GM23338 (cell line): ENCODE data around the gene MYO5C.

Experiments
- CREB1 ChIP-seq: fragments of 250-450 bp; sonication (Bioruptor Pico); IDR thresholded peaks from 2 replicates; pipeline ENCODE4 v1.5.0; 2020; ENCODE audit warnings: low read depth, mild to moderate bottlenecking, moderate library complexity
- EZH2 ChIP-seq: fragments of 200-600 bp; sonication (generic); IDR thresholded peaks from one replicate; pipeline ENCODE4 v1.8.0; 2017; ENCODE audit warnings: antibody characterized with exemption, mild to moderate bottlenecking, low read depth; ENCODE audit not compliant: unreplicated experiment
- EZH2phosphoT487 ChIP-seq: fragments of 200-600 bp; sonication (generic); IDR thresholded peaks from one replicate; pipeline ENCODE4 v1.8.1; 2018; ENCODE audit warnings: antibody characterized with exemption; ENCODE audit not compliant: unreplicated experiment
- JUNB ChIP-seq: IDR thresholded peaks from one replicate; pipeline ENCODE4 v1.6.1; 2016; ENCODE audit warnings: antibody characterized with exemption; ENCODE audit not compliant: unreplicated experiment
- POLR2AphosphoS5 ChIP-seq: IDR thresholded peaks from 2 replicates; pipeline ENCODE4 v1.6.1; 2016; ENCODE audit warnings: antibody characterized with exemption, low read depth
- STAT1 ChIP-seq: IDR thresholded peaks from one replicate; pipeline ENCODE4 v1.6.1; 2016; ENCODE audit warnings: antibody characterized with exemption; ENCODE audit not compliant: unreplicated experiment
- ZNF114 ChIP-seq: fragments of 250-450 bp; sonication (Bioruptor Pico); IDR thresholded peaks from 2 replicates; pipeline ENCODE4 v1.5.0; 2020; ENCODE audit warnings: mild to moderate bottlenecking, moderate library complexity
- TF ChIP-seq, protein P1 (sequence below), 2 experiments: fragments of 200-600 bp in 1 of 2; sonication (generic) in 1 of 2; conservative IDR thresholded peaks; 2 replicates each; pipeline versions ENCODE4 v1.5.1 to v1.6.1; 2016 to 2017; ENCODE audit warnings: antibody characterized with exemption in 2 of 2, low read depth in 2 of 2, mild to moderate bottlenecking in 2 of 2, moderate library complexity in 1 of 2
- TF ChIP-seq, protein P2 (sequence below): IDR thresholded peaks from 2 replicates; pipeline ENCODE4 v1.6.1; 2016; ENCODE audit warnings: antibody characterized with exemption
- TF ChIP-seq, protein P3 (sequence below): IDR thresholded peaks from one replicate; pipeline ENCODE4 v1.6.1; 2018; ENCODE audit warnings: antibody characterized with exemption; ENCODE audit not compliant: unreplicated experiment
- TF ChIP-seq, protein P4 (sequence below): fragments of 250-450 bp; sonication (Bioruptor Pico); IDR thresholded peaks from 2 replicates; pipeline ENCODE4 v1.5.0; 2020; ENCODE audit warnings: mild to moderate bottlenecking, moderate library complexity

DNA sequence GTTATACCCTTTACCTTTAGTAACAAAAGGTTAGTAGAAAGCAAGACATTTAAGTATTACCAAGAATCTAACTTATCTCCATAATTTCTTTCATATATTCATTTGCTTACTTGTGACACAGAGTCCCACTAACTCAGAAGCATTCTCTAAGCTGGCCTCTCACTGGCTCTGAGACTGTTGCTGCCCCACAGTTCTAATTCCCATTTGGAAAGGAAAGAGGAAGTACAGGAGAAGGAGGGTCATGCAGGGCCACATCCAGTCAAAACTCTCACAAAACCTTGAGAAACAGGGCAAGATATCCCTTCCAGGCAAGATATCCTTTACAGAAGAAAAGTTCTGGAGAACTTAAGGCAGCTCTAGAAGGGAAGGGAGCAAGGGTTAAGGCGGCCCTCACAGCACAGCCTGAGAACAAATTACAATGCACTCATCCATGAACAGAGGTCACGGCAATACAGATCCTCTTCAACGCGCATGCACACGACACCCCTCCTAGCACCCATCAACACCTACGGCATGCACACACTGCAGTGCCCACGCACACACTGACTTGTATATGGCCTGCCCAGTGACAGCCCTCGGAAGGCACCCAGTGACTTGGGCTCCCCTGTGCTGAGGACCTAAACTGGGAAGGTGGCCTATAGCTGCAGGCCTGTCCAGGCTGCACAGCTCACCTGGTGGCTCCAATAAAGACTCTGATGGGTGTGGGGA is 13.0 kb upstream of the MYO5C start:
- TF ChIP-seq ZNF114 (CRISPR knock-in tag) (no peak), STAT1 (no peak), EZH2phosphoT487 (no peak), POLR2AphosphoS5 (no peak), CREB1 (CRISPR knock-in tag) (no peak), JUNB (no peak), EZH2 (no peak)
- TF ChIP-seq, protein P1, sequence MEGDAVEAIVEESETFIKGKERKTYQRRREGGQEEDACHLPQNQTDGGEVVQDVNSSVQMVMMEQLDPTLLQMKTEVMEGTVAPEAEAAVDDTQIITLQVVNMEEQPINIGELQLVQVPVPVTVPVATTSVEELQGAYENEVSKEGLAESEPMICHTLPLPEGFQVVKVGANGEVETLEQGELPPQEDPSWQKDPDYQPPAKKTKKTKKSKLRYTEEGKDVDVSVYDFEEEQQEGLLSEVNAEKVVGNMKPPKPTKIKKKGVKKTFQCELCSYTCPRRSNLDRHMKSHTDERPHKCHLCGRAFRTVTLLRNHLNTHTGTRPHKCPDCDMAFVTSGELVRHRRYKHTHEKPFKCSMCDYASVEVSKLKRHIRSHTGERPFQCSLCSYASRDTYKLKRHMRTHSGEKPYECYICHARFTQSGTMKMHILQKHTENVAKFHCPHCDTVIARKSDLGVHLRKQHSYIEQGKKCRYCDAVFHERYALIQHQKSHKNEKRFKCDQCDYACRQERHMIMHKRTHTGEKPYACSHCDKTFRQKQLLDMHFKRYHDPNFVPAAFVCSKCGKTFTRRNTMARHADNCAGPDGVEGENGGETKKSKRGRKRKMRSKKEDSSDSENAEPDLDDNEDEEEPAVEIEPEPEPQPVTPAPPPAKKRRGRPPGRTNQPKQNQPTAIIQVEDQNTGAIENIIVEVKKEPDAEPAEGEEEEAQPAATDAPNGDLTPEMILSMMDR (conservative IDR thresholded peaks at IDR 0.05; ENCODE audit: low read depth in 2 of 2), result no peak
- TF ChIP-seq, protein P2, sequence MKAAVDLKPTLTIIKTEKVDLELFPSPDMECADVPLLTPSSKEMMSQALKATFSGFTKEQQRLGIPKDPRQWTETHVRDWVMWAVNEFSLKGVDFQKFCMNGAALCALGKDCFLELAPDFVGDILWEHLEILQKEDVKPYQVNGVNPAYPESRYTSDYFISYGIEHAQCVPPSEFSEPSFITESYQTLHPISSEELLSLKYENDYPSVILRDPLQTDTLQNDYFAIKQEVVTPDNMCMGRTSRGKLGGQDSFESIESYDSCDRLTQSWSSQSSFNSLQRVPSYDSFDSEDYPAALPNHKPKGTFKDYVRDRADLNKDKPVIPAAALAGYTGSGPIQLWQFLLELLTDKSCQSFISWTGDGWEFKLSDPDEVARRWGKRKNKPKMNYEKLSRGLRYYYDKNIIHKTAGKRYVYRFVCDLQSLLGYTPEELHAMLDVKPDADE, result no peak
- TF ChIP-seq, protein P3, sequence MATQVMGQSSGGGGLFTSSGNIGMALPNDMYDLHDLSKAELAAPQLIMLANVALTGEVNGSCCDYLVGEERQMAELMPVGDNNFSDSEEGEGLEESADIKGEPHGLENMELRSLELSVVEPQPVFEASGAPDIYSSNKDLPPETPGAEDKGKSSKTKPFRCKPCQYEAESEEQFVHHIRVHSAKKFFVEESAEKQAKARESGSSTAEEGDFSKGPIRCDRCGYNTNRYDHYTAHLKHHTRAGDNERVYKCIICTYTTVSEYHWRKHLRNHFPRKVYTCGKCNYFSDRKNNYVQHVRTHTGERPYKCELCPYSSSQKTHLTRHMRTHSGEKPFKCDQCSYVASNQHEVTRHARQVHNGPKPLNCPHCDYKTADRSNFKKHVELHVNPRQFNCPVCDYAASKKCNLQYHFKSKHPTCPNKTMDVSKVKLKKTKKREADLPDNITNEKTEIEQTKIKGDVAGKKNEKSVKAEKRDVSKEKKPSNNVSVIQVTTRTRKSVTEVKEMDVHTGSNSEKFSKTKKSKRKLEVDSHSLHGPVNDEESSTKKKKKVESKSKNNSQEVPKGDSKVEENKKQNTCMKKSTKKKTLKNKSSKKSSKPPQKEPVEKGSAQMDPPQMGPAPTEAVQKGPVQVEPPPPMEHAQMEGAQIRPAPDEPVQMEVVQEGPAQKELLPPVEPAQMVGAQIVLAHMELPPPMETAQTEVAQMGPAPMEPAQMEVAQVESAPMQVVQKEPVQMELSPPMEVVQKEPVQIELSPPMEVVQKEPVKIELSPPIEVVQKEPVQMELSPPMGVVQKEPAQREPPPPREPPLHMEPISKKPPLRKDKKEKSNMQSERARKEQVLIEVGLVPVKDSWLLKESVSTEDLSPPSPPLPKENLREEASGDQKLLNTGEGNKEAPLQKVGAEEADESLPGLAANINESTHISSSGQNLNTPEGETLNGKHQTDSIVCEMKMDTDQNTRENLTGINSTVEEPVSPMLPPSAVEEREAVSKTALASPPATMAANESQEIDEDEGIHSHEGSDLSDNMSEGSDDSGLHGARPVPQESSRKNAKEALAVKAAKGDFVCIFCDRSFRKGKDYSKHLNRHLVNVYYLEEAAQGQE, result no peak
- TF ChIP-seq, protein P4, sequence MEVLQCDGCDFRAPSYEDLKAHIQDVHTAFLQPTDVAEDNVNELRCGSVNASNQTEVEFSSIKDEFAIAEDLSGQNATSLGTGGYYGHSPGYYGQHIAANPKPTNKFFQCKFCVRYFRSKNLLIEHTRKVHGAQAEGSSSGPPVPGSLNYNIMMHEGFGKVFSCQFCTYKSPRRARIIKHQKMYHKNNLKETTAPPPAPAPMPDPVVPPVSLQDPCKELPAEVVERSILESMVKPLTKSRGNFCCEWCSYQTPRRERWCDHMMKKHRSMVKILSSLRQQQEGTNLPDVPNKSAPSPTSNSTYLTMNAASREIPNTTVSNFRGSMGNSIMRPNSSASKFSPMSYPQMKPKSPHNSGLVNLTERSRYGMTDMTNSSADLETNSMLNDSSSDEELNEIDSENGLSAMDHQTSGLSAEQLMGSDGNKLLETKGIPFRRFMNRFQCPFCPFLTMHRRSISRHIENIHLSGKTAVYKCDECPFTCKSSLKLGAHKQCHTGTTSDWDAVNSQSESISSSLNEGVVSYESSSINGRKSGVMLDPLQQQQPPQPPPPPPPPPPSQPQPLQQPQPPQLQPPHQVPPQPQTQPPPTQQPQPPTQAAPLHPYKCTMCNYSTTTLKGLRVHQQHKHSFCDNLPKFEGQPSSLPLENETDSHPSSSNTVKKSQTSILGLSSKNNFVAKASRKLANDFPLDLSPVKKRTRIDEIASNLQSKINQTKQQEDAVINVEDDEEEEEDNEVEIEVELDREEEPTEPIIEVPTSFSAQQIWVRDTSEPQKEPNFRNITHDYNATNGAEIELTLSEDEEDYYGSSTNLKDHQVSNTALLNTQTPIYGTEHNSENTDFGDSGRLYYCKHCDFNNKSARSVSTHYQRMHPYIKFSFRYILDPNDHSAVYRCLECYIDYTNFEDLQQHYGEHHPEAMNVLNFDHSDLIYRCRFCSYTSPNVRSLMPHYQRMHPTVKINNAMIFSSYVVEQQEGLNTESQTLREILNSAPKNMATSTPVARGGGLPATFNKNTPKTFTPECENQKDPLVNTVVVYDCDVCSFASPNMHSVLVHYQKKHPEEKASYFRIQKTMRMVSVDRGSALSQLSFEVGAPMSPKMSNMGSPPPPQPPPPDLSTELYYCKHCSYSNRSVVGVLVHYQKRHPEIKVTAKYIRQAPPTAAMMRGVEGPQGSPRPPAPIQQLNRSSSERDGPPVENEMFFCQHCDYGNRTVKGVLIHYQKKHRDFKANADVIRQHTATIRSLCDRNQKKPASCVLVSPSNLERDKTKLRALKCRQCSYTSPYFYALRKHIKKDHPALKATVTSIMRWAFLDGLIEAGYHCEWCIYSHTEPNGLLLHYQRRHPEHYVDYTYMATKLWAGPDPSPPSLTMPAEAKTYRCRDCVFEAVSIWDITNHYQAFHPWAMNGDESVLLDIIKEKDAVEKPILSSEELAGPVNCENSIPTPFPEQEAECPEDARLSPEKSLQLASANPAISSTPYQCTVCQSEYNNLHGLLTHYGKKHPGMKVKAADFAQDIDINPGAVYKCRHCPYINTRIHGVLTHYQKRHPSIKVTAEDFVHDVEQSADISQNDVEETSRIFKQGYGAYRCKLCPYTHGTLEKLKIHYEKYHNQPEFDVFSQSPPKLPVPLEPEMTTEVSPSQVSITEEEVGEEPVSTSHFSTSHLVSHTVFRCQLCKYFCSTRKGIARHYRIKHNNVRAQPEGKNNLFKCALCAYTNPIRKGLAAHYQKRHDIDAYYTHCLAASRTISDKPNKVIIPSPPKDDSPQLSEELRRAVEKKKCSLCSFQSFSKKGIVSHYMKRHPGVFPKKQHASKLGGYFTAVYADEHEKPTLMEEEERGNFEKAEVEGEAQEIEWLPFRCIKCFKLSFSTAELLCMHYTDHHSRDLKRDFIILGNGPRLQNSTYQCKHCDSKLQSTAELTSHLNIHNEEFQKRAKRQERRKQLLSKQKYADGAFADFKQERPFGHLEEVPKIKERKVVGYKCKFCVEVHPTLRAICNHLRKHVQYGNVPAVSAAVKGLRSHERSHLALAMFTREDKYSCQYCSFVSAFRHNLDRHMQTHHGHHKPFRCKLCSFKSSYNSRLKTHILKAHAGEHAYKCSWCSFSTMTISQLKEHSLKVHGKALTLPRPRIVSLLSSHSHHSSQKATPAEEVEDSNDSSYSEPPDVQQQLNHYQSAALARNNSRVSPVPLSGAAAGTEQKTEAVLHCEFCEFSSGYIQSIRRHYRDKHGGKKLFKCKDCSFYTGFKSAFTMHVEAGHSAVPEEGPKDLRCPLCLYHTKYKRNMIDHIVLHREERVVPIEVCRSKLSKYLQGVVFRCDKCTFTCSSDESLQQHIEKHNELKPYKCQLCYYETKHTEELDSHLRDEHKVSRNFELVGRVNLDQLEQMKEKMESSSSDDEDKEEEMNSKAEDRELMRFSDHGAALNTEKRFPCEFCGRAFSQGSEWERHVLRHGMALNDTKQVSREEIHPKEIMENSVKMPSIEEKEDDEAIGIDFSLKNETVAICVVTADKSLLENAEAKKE (CRISPR knock-in tag), result no peak
